Measurements from ENCODE around the gene NOSIP. TPM values are rescaled to one million over a fixed set of nuclear protein-coding genes. Genes with fewer than 3 reads are reported as not detected.

Gene NOSIP
- total RNA-seq, 1 donor from 2014 or later, result 47.0 TPM

DNA sequence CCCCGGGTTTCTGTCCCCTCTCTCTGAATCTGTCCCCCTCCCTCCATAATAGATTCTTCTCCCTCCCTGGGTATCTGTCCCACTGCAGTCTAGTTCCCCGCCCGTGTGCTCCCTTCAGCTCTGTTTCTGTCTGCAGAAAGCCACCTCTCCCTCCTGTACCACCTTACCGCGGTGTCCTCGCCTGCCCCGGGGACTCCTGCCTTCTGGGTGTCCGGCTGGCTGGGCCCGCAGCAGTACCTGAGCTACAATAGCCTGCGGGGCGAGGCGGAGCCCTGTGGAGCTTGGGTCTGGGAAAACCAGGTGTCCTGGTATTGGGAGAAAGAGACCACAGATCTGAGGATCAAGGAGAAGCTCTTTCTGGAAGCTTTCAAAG lies 66.6 kb downstream of the NOSIP start:
- peak overlapping the region; percentile 75 for H3K4me3 Mint-ChIP-seq (ENCODE audit: unreplicated experiment)
- DNase-seq (ENCODE audit: low spot score), result no peak
- no peaks in the 10 kb centered on the region for H3K9me3 Mint-ChIP-seq (ENCODE audit: low read depth)

DNA sequence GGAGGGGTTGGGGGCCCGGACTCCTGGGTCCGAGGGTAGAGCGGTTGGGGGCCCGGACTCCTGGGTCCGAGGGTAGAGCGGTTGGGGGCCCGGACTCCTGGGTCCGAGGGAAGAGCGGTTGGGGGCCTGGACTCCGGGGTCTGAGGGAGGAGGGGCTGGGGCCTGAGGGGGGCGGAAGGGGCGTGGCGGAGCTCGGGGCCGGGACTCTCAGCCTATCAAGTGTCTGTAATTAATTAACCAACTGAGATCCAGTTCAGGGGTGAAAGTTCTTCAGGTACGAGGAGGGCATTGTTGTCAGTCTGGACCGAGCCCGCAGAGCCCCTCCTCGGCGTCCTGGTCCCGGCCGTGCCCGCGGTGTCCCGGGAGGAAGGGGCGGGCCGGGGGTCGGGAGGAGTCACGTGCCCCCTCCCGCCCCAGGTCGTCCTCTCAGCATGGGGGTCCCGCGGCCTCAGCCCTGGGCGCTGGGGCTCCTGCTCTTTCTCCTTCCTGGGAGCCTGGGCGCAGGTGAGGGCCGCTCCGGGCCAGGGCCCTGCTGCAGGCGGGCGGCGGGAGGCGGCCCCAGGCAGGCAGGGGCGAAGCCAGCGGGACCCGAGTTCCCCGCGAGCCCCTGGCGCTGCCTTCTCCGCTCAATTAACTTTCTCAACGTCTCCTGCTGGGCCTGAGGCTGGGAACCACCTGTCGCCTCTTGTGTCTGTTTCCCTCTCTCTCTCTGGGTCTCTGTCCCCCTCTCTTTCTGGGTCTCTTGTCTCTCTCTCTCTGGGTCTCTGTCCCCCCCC lies 67.2 kb downstream of the NOSIP start:
- Mint-ChIP-seq H3K4me3 (ENCODE audit: unreplicated experiment) (peak overlapping the region; percentile 83), H3K4me1 (ENCODE audit: low read depth) (peaks cover 22% of the 10 kb centered on the region), H3K9me3 (ENCODE audit: low read depth) (no peaks in the 10 kb centered on the region), H3K36me3 (ENCODE audit: low read depth) (peaks cover 3% of the 10 kb centered on the region), H3K27ac (ENCODE audit: unreplicated experiment) (no peak overlapping the region), H3K27me3 (ENCODE audit: low read depth) (no peaks in the 10 kb centered on the region)
- no peak for DNase-seq (ENCODE audit: low spot score)
- TF ChIP-seq, protein P1, sequence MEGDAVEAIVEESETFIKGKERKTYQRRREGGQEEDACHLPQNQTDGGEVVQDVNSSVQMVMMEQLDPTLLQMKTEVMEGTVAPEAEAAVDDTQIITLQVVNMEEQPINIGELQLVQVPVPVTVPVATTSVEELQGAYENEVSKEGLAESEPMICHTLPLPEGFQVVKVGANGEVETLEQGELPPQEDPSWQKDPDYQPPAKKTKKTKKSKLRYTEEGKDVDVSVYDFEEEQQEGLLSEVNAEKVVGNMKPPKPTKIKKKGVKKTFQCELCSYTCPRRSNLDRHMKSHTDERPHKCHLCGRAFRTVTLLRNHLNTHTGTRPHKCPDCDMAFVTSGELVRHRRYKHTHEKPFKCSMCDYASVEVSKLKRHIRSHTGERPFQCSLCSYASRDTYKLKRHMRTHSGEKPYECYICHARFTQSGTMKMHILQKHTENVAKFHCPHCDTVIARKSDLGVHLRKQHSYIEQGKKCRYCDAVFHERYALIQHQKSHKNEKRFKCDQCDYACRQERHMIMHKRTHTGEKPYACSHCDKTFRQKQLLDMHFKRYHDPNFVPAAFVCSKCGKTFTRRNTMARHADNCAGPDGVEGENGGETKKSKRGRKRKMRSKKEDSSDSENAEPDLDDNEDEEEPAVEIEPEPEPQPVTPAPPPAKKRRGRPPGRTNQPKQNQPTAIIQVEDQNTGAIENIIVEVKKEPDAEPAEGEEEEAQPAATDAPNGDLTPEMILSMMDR (IDR thresholded peaks at IDR 0.05), result no peak

More for the DNA sequence above, 66.6 kb downstream of the NOSIP start:
- Mint-ChIP-seq H3K27ac (ENCODE audit: unreplicated experiment) (no peak overlapping the region), H3K27me3 (ENCODE audit: low read depth) (no peaks in the 10 kb centered on the region), H3K4me1 (ENCODE audit: low read depth) (peaks cover 22% of the 10 kb centered on the region), H3K36me3 (ENCODE audit: low read depth) (peaks cover 3% of the 10 kb centered on the region)
- TF ChIP-seq, protein P1 (IDR thresholded peaks at IDR 0.05), result no peak

DNA sequence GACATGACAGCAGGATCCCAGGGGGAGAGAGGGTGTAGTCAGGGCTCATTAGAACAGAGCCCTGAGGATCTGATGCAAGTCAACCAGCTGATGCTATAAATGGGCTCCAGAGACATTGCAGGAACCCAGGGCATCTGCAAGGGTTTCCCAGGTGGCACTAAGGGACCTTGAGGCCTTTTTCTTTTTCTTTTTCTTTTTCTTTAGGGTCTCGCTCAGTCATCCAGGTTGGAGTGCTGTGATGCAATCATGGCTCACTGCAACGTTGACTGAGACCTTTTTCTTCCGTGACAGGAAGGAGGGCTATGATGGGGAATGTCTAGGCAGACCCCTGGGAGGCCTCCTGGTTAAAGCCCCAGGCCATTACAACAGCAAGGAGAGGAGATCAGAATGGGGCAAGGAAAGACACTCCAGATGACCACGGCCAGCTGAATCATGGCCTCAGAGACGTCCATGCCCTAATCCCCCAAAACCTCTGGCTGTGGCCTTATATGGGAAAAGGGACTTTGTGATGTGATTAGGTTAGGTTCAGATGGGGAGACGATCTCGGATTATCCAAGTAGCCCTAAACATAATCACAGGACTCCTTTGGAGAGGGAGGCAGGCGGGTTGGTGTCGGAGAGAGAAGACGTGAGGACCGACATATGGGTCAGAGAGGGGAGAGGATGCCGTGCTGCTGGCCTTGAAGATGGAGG lies 72.4 kb downstream of the NOSIP start:
- H3K4me1 Mint-ChIP-seq (ENCODE audit: low read depth), result peaks cover 14% of the 10 kb centered on the region
- TF ChIP-seq, protein P1 (IDR thresholded peaks at IDR 0.05), result no peak
- no peak overlapping the region for H3K4me3 Mint-ChIP-seq (ENCODE audit: unreplicated experiment)
- H3K9me3 Mint-ChIP-seq (ENCODE audit: low read depth), result no peaks in the 10 kb centered on the region
- no peak for DNase-seq (ENCODE audit: low spot score)
- H3K36me3 Mint-ChIP-seq (ENCODE audit: low read depth), result no peaks in the 10 kb centered on the region
- H3K27me3 Mint-ChIP-seq (ENCODE audit: low read depth), result no peaks in the 10 kb centered on the region
- no peak overlapping the region for H3K27ac Mint-ChIP-seq (ENCODE audit: unreplicated experiment)

DNA sequence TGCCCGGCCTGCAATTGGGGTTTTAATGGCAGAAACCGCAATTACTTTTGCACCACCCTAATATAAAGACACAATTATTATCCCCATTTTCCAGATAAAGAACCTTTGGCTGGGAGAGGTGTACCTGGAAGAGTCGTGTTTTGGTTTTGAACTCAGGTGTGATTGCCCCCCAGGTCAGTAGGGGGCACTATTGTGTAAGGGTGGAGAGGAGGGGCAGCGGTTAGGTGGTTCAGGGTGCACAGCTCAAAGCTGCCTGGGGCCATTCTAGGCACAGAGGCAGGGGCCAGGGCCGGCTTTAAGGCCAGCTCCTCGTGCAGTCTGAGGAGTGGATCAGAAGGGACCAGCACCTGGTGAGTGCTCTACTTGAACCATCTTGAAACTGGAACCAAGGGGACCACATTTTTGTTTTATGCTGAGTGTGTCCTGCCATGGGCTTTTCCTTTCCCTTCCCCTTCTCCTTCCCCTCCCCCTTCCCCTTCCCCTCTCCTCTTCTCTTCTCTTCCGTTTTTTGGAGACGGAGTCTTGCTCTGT lies 73.7 kb downstream of the NOSIP start:
- Mint-ChIP-seq H3K4me3 (ENCODE audit: unreplicated experiment) (no peak overlapping the region), H3K27me3 (ENCODE audit: low read depth) (no peaks in the 10 kb centered on the region), H3K9me3 (ENCODE audit: low read depth) (no peaks in the 10 kb centered on the region), H3K36me3 (ENCODE audit: low read depth) (no peaks in the 10 kb centered on the region), H3K4me1 (ENCODE audit: low read depth) (peaks cover 5% of the 10 kb centered on the region), H3K27ac (ENCODE audit: unreplicated experiment) (no peak overlapping the region)
- DNase-seq (ENCODE audit: low spot score), result no peak
- TF ChIP-seq, protein P1 (IDR thresholded peaks at IDR 0.05), result peak; percentile 83

Other genes with a start within 250 kb of the NOSIP start
- gene CD37, start 245.2 kb downstream of the NOSIP start, total RNA-seq, result not detected in 3 replicates
- gene TEAD2, start 218.1 kb downstream of the NOSIP start, total RNA-seq, result 49.6 to 63.8 TPM (median 62.6 TPM) in 3 replicates
- 1.5 to 2.4 TPM (median 2.1 TPM) in 3 replicates for gene DKKL1, start 216.7 kb downstream of the NOSIP start, total RNA-seq
- not detected in 3 replicates for gene KASH5, start 192.3 kb downstream of the NOSIP start, total RNA-seq
- gene PTH2, start 157.1 kb downstream of the NOSIP start, total RNA-seq, result not detected in 3 replicates
- not detected in 3 replicates for gene GFY, start 155.2 kb downstream of the NOSIP start, total RNA-seq
- 0.17 to 0.47 TPM (median 0.33 TPM) in 3 replicates for gene SLC17A7, start 139.0 kb downstream of the NOSIP start, total RNA-seq
- gene PIH1D1, start 128.7 kb downstream of the NOSIP start, total RNA-seq, result 52.1 to 60.2 TPM (median 54.6 TPM) in 3 replicates
- gene ALDH16A1, start 127.3 kb downstream of the NOSIP start, total RNA-seq, result 23.2 to 34.9 TPM (median 24.5 TPM) in 3 replicates
- 1.6 to 3.4 TPM (median 1.9 TPM) in 3 replicates for gene FLT3LG, start 106.3 kb downstream of the NOSIP start, total RNA-seq
- gene RPL13A, start 92.9 kb downstream of the NOSIP start, total RNA-seq, result 1,566 to 1,771 TPM (median 1,602 TPM) in 3 replicates
- 1,193 to 1,478 TPM (median 1,199 TPM) in 3 replicates for gene RPS11, start 84.1 kb downstream of the NOSIP start, total RNA-seq
- 103 to 112 TPM (median 103 TPM) in 3 replicates for gene FCGRT, start 67.9 kb downstream of the NOSIP start, total RNA-seq
- gene RCN3, start 52.6 kb downstream of the NOSIP start, total RNA-seq, result 233 to 326 TPM (median 298 TPM) in 3 replicates
- 0.17 to 0.56 TPM (median 0.39 TPM) in 3 replicates for gene PRRG2, start 760 bp upstream of the NOSIP start, total RNA-seq
- gene PRR12, start 10.6 kb upstream of the NOSIP start, total RNA-seq, result 23.8 to 33.9 TPM (median 28.1 TPM) in 3 replicates
- gene RRAS, start 59.6 kb upstream of the NOSIP start, total RNA-seq, result 61.7 to 113 TPM (median 104 TPM) in 3 replicates
- 76.3 to 79.0 TPM (median 77.3 TPM) in 3 replicates for gene SCAF1, start 61.7 kb upstream of the NOSIP start, total RNA-seq
- 45.8 to 75.3 TPM (median 53.0 TPM) in 3 replicates for gene IRF3, start 85.3 kb upstream of the NOSIP start, total RNA-seq
- 18.3 to 26.6 TPM (median 21.4 TPM) in 3 replicates for gene BCL2L12, start 85.4 kb upstream of the NOSIP start, total RNA-seq
- 97.7 to 105 TPM (median 98.0 TPM) in 3 replicates for gene PRMT1, start 96.7 kb upstream of the NOSIP start, total RNA-seq
- 0.49 to 1.4 TPM (median 0.52 TPM) in 3 replicates for gene ADM5, start 109.0 kb upstream of the NOSIP start, total RNA-seq
- 26.3 to 30.7 TPM (median 27.3 TPM) in 3 replicates for gene CPT1C, start 110.6 kb upstream of the NOSIP start, total RNA-seq
- not detected in 3 replicates for gene TSKS, start 182.8 kb upstream of the NOSIP start, total RNA-seq
- 144 to 149 TPM (median 146 TPM) in 3 replicates for gene AP2A1, start 186.4 kb upstream of the NOSIP start, total RNA-seq
- 10.2 to 19.8 TPM (median 10.8 TPM) in 3 replicates for gene FUZ, start 232.7 kb upstream of the NOSIP start, total RNA-seq
- 40.0 to 44.6 TPM (median 40.1 TPM) in 3 replicates for gene MED25, start 237.7 kb upstream of the NOSIP start, total RNA-seq

Data from chondrocyte (in vitro differentiated cells).